Effector memory CD8-positive, alpha-beta T cell (primary cell): ENCODE results near the gene SMYD3.

Source experiments
- ATAC-seq: fragments of 150-1000 bp; cut with Tn5 transposase; replicated peaks from 2 replicates; pipeline ENCODE4 v1.10.0; 2021; ENCODE audit warnings: mild to moderate bottlenecking, moderate library complexity
- DNase-seq, 3 experiments: peaks; one replicate each; pipeline ENCODE4 v3.0.0; 2021
- H3K27ac Mint-ChIP-seq, 2 donors: one replicate each; pipeline ENCODE4 v1.8.0; 2022; ENCODE audit warnings: mild to moderate bottlenecking in 2 of 2, mixed read lengths in 2 of 2, moderate library complexity in 2 of 2
- H3K27me3 Mint-ChIP-seq, 2 donors: one replicate each; pipeline ENCODE4 v1.8.0; 2022; ENCODE audit warnings: mixed read lengths in 2 of 2
- H3K36me3 Mint-ChIP-seq: one replicate; pipeline ENCODE4 v1.8.0; 2022; ENCODE audit warnings: mild to moderate bottlenecking, moderate library complexity, mixed read lengths; ENCODE audit not compliant: insufficient read depth
- H3K4me1 Mint-ChIP-seq, 2 donors: one replicate each; pipeline ENCODE4 v1.8.0; 2022; ENCODE audit warnings: low read depth in 2 of 2, mixed read lengths in 2 of 2
- H3K4me3 Mint-ChIP-seq, 2 donors: one replicate each; pipeline ENCODE4 v1.8.0; 2022; ENCODE audit warnings: mild to moderate bottlenecking in 2 of 2, mixed read lengths in 2 of 2, moderate library complexity in 2 of 2
- H3K9me3 Mint-ChIP-seq, 2 donors: one replicate each; pipeline ENCODE4 v1.8.0; 2022; ENCODE audit warnings: mixed read lengths in 2 of 2

The SMYD3 gene

GRCh38 chr1:245853291-245853690, 653.8 kb downstream of the SMYD3 start:
- DNase-seq (no peak), ATAC-seq (no peak)
- peaks cover 0 to 8% of the 10 kb centered on the region in 2 donors for H3K9me3 Mint-ChIP-seq
- H3K27me3 Mint-ChIP-seq: no peaks in the 10 kb centered on the region
- H3K4me1 Mint-ChIP-seq: no peaks in the 10 kb centered on the region
- H3K36me3 Mint-ChIP-seq: peaks cover 5% of the 10 kb centered on the region
- H3K27ac Mint-ChIP-seq: no peak overlapping the region
- no peak overlapping the region for H3K4me3 Mint-ChIP-seq

- Mint-ChIP-seq H3K27ac (no peak overlapping the region), H3K4me3 (no peak overlapping the region), H3K36me3 (no peaks in the 10 kb centered on the region), H3K27me3 (no peaks in the 10 kb centered on the region), H3K4me1 (no peaks in the 10 kb centered on the region), H3K9me3 (no peaks in the 10 kb centered on the region)
- ATAC-seq: no peak
- DNase-seq: no peak
Measured at GRCh38 chr1:245843101-245843500, 664.0 kb downstream of the SMYD3 start.

- Mint-ChIP-seq H3K4me3 (no peak overlapping the region), H3K27ac (no peak overlapping the region), H3K9me3 (no peaks in the 10 kb centered on the region), H3K4me1 (no peaks in the 10 kb centered on the region), H3K36me3 (no peaks in the 10 kb centered on the region), H3K27me3 (no peaks in the 10 kb centered on the region)
- ATAC-seq (no peak), DNase-seq (no peak)
Measured at GRCh38 chr1:245842106-245842505, 665.0 kb downstream of the SMYD3 start.

GRCh38 chr1:245840971-245841370, 666.1 kb downstream of the SMYD3 start:
- no peaks in the 10 kb centered on the region for H3K27me3 Mint-ChIP-seq
- ATAC-seq (no peak), DNase-seq (no peak)
- H3K36me3 Mint-ChIP-seq: peaks cover 3% of the 10 kb centered on the region
- no peaks in the 10 kb centered on the region for H3K9me3 Mint-ChIP-seq
- H3K4me3 Mint-ChIP-seq: no peak overlapping the region
- H3K4me1 Mint-ChIP-seq: no peaks in the 10 kb centered on the region
- H3K27ac Mint-ChIP-seq: no peak overlapping the region

GRCh38 chr1:245837718-245838117, 669.4 kb downstream of the SMYD3 start:
- no peaks in the 10 kb centered on the region for H3K9me3 Mint-ChIP-seq
- H3K36me3 Mint-ChIP-seq: peaks cover 3% of the 10 kb centered on the region
- no peak overlapping the region for H3K4me3 Mint-ChIP-seq
- H3K4me1 Mint-ChIP-seq: no peaks in the 10 kb centered on the region
- no peak overlapping the region for H3K27ac Mint-ChIP-seq
- no peak for DNase-seq
- ATAC-seq: no peak
- no peaks in the 10 kb centered on the region for H3K27me3 Mint-ChIP-seq

DNA sequence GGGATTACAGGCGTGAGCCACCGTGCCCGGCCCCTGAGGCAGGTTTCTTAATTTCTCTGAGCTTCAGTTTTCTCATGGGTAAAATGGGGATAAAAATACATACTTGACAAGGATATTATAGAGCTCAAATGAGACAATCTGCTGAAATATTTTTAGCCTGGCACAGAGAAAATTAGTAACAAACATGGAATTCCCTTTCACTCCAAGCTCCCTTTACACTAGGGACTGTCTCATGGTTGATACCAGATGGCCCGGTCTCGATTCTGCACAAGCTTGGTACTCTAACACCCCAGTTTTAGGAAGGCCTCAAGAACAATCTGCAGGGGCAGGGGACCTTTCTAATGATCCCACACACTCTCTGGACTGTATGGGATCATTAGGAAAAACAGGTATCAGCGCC, 671.7 kb downstream of the SMYD3 start:
- H3K36me3 Mint-ChIP-seq: peaks cover 3% of the 10 kb centered on the region
- no peak for ATAC-seq

GRCh38 chr1:245834002-245834401, 673.1 kb downstream of the SMYD3 start:
- Mint-ChIP-seq H3K27me3 (no peaks in the 10 kb centered on the region), H3K27ac (no peak overlapping the region), H3K4me3 (no peak overlapping the region), H3K4me1 (no peaks in the 10 kb centered on the region), H3K9me3 (no peaks in the 10 kb centered on the region), H3K36me3 (peaks cover 3% of the 10 kb centered on the region)
- ATAC-seq (no peak), DNase-seq (no peak)

More for the DNA sequence above, 671.7 kb downstream of the SMYD3 start:
- Mint-ChIP-seq H3K4me3 (no peak overlapping the region), H3K27me3 (no peaks in the 10 kb centered on the region), H3K4me1 (no peaks in the 10 kb centered on the region), H3K9me3 (no peaks in the 10 kb centered on the region), H3K27ac (no peak overlapping the region)
- DNase-seq: no peak

DNA sequence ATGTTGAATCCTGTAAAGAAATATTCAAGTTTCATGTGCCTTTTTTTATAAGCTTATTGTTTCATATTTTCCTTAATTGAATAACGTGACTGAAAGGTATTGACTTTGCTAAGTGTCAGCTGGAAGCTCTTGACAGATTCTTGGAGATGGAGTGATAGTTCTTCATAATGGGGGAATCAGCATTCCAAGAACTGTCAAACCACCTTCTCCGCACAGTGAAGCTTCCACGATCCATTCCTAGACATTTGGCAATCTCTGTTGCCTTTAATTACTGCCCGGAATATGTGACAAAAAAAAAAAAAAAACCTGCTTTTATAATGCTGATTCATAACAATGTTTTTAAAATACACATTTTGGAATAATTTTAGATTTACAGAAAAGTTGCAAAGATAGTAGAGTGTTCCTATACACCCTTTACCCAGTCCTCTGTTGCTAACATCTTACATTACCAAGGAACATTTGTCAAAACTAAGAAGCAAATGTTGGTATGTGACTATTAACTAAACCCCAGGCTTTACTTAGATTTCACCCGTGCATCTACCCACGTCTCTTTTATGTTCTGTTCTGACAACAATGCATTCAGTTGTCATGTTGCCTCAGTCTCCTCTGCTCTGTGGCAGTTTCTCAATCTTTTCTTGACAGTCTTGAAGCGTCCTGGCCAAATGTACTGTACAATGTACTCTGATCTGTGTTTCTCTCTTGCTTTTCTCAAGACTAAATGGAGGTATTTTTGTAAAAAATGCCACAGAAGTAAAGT, 674.1 kb downstream of the SMYD3 start:
- Mint-ChIP-seq H3K27me3 (no peaks in the 10 kb centered on the region), H3K9me3 (no peaks in the 10 kb centered on the region), H3K4me3 (no peak overlapping the region), H3K36me3 (peaks cover 3% of the 10 kb centered on the region), H3K27ac (no peak overlapping the region), H3K4me1 (no peaks in the 10 kb centered on the region)
- DNase-seq: no peak
- ATAC-seq: no peak

DNA sequence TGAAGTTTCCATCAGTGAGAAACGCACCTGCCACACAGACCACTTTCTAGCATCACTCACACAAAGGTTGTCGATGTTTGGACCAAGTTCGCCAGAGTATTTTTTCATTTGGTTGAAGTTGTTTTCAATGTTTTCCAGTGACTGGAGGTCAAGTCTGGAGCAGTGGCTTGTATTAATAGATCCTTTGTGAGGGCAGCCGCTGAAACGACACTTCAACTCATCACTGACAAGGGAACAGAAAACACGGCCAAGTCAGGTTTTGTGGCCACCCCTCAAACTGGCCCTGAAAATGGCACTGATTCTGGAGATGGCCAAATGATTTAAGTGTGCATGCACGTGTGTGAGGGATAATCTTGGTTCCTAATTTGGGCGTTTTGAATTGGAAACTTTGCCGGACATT, 675.6 kb downstream of the SMYD3 start:
- DNase-seq (no peak), ATAC-seq (no peak)
- no peak overlapping the region for H3K4me3 Mint-ChIP-seq
- H3K4me1 Mint-ChIP-seq: no peaks in the 10 kb centered on the region
- no peak overlapping the region for H3K27ac Mint-ChIP-seq
- no peaks in the 10 kb centered on the region for H3K9me3 Mint-ChIP-seq
- H3K27me3 Mint-ChIP-seq: no peaks in the 10 kb centered on the region
- no peaks in the 10 kb centered on the region for H3K36me3 Mint-ChIP-seq

DNA sequence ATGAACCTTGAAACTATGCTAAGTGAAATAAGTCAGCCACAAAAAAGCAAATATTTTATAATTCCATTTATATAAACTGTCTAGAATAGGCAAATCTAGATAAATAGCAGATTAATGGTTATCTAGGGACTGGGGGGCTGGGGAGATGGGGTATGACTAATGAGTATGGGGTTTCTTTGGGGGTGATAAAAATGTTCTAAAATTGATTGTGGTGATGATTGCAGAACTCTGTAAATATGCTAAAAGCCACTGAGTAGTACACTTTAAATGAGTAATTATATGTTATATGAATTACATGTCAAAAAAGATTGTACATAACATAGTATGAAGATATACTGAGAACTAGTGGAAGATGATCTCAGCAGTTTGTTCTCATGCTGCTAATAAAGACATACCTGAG, 677.3 kb downstream of the SMYD3 start:
- DNase-seq (no peak), ATAC-seq (no peak)
- H3K9me3 Mint-ChIP-seq: no peaks in the 10 kb centered on the region
- H3K4me3 Mint-ChIP-seq: no peak overlapping the region
- no peak overlapping the region for H3K27ac Mint-ChIP-seq
- no peaks in the 10 kb centered on the region for H3K27me3 Mint-ChIP-seq
- H3K36me3 Mint-ChIP-seq: no peaks in the 10 kb centered on the region
- no peaks in the 10 kb centered on the region for H3K4me1 Mint-ChIP-seq

- no peaks in the 10 kb centered on the region for H3K27me3 Mint-ChIP-seq
- no peaks in the 10 kb centered on the region for H3K36me3 Mint-ChIP-seq
- H3K4me3 Mint-ChIP-seq: no peak overlapping the region
- no peaks in the 10 kb centered on the region for H3K9me3 Mint-ChIP-seq
- DNase-seq (no peak), ATAC-seq (no peak)
- peak overlapping the region in 1 of 2 donors; percentile 27 for H3K27ac Mint-ChIP-seq
- H3K4me1 Mint-ChIP-seq: no peaks in the 10 kb centered on the region
Measured at GRCh38 chr1:245829194-245829593, 677.9 kb downstream of the SMYD3 start.

DNA sequence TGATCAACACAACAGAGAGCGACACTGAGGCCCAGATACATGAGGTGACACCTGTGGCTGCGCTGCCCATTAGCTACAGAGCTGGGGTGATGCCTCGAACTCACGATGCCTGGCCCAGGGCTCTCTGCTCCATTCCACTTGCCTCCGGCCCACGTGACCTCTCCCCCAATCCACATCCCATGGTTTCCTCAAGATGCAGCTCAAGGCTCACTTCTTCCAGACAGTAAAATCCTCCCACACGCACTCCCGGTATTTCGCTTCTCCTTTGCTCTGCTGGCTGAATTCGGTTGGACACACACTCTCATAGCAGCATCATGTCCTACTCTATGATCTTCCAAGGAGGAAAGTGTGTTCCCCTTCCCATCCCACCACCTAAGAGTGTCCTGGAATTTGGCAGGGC, 679.8 kb downstream of the SMYD3 start:
- Mint-ChIP-seq H3K4me3 (no peak overlapping the region), H3K27me3 (no peaks in the 10 kb centered on the region), H3K4me1 (no peaks in the 10 kb centered on the region), H3K27ac (no peak overlapping the region), H3K9me3 (peaks cover 3 to 9% of the 10 kb centered on the region in 2 donors), H3K36me3 (no peaks in the 10 kb centered on the region)
- no peak for ATAC-seq
- DNase-seq: no peak

GRCh38 chr1:245825128-245825901, 681.8 kb downstream of the SMYD3 start:
- Mint-ChIP-seq H3K27me3 (no peaks in the 10 kb centered on the region), H3K36me3 (no peaks in the 10 kb centered on the region), H3K27ac (peak overlapping the region in 1 of 2 donors; percentile 2), H3K9me3 (peaks cover 3 to 9% of the 10 kb centered on the region in 2 donors), H3K4me1 (no peaks in the 10 kb centered on the region), H3K4me3 (no peak overlapping the region)
- DNase-seq (no peak), ATAC-seq (no peak)
